ENCODE measurements around the gene TCEAL8.

DNA sequence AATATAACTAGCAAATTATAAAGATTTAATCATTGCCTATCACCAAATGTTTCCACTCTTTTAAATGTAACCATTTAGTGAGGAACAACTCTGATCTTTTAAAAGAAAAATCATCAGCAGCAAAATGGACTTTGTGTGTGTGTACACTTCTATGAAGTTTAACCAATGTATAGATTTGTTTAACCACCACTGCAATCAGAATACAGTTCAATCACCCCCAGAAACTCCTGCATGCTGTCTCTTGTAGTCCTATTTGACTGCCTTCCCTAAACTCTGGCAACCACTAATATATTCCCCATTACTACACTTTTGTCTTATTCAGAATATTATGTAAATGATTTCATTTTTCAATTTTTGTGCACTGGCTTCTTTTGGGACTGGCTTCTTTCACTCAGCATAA is 1.7 kb upstream of the TCEAL8 start:
- TF ChIP-seq NFE2L1 (CRISPR knock-in tag; IDR thresholded peaks at IDR 0.05) (no peak), NR3C1 (CRISPR knock-in tag; conservative IDR thresholded peaks at IDR 0.05; ENCODE audit: low read depth) (no peak)
- TF ChIP-seq, protein P1, sequence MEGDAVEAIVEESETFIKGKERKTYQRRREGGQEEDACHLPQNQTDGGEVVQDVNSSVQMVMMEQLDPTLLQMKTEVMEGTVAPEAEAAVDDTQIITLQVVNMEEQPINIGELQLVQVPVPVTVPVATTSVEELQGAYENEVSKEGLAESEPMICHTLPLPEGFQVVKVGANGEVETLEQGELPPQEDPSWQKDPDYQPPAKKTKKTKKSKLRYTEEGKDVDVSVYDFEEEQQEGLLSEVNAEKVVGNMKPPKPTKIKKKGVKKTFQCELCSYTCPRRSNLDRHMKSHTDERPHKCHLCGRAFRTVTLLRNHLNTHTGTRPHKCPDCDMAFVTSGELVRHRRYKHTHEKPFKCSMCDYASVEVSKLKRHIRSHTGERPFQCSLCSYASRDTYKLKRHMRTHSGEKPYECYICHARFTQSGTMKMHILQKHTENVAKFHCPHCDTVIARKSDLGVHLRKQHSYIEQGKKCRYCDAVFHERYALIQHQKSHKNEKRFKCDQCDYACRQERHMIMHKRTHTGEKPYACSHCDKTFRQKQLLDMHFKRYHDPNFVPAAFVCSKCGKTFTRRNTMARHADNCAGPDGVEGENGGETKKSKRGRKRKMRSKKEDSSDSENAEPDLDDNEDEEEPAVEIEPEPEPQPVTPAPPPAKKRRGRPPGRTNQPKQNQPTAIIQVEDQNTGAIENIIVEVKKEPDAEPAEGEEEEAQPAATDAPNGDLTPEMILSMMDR (IDR thresholded peaks at IDR 0.05): no peak
- TF ChIP-seq, protein P2, sequence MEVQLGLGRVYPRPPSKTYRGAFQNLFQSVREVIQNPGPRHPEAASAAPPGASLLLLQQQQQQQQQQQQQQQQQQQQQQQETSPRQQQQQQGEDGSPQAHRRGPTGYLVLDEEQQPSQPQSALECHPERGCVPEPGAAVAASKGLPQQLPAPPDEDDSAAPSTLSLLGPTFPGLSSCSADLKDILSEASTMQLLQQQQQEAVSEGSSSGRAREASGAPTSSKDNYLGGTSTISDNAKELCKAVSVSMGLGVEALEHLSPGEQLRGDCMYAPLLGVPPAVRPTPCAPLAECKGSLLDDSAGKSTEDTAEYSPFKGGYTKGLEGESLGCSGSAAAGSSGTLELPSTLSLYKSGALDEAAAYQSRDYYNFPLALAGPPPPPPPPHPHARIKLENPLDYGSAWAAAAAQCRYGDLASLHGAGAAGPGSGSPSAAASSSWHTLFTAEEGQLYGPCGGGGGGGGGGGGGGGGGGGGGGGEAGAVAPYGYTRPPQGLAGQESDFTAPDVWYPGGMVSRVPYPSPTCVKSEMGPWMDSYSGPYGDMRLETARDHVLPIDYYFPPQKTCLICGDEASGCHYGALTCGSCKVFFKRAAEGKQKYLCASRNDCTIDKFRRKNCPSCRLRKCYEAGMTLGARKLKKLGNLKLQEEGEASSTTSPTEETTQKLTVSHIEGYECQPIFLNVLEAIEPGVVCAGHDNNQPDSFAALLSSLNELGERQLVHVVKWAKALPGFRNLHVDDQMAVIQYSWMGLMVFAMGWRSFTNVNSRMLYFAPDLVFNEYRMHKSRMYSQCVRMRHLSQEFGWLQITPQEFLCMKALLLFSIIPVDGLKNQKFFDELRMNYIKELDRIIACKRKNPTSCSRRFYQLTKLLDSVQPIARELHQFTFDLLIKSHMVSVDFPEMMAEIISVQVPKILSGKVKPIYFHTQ (CRISPR knock-in tag; IDR thresholded peaks at IDR 0.05): no peak
- TF ChIP-seq, protein P3, sequence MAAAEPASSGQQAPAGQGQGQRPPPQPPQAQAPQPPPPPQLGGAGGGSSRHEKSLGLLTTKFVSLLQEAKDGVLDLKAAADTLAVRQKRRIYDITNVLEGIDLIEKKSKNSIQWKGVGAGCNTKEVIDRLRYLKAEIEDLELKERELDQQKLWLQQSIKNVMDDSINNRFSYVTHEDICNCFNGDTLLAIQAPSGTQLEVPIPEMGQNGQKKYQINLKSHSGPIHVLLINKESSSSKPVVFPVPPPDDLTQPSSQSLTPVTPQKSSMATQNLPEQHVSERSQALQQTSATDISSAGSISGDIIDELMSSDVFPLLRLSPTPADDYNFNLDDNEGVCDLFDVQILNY (CRISPR knock-in tag; IDR thresholded peaks at IDR 0.05): no peak
- TF ChIP-seq, protein P4, sequence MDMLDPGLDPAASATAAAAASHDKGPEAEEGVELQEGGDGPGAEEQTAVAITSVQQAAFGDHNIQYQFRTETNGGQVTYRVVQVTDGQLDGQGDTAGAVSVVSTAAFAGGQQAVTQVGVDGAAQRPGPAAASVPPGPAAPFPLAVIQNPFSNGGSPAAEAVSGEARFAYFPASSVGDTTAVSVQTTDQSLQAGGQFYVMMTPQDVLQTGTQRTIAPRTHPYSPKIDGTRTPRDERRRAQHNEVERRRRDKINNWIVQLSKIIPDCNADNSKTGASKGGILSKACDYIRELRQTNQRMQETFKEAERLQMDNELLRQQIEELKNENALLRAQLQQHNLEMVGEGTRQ (CRISPR knock-in tag; IDR thresholded peaks at IDR 0.05): no peak
